Measurements from ENCODE around the gene TBC1D8.

TBC1D8 gene

GRCh38 chr2:101135412-101136296 lies 15.5 kb downstream of the TBC1D8 start:
- DNase-seq (ENCODE audit: low read depth) = no peak

GRCh38 chr2:101133492-101134100 lies 17.6 kb downstream of the TBC1D8 start:
- DNase-seq (ENCODE audit: low read depth) = no peak

- DNase-seq (ENCODE audit: low read depth) = no peak
Measured at GRCh38 chr2:101132202-101132601, 19.0 kb downstream of the TBC1D8 start.

- no peak for DNase-seq (ENCODE audit: low read depth)
Measured at GRCh38 chr2:101130081-101130480, 21.1 kb downstream of the TBC1D8 start.

GRCh38 chr2:101127319-101128056 lies 23.7 kb downstream of the TBC1D8 start:
- DNase-seq (ENCODE audit: low read depth) = no peak

GRCh38 chr2:101125808-101126207 lies 25.4 kb downstream of the TBC1D8 start:
- DNase-seq (ENCODE audit: low read depth) = no peak

- no peak for DNase-seq (ENCODE audit: low read depth)
Measured at GRCh38 chr2:101125374-101125773, 25.8 kb downstream of the TBC1D8 start.

GRCh38 chr2:101124643-101125366 lies 26.4 kb downstream of the TBC1D8 start:
- DNase-seq (ENCODE audit: low read depth) = peak; percentile 83

- DNase-seq (ENCODE audit: low read depth) = no peak
Measured at GRCh38 chr2:101123795-101124471, 27.2 kb downstream of the TBC1D8 start.

- no peak for DNase-seq (ENCODE audit: low read depth)
Measured at GRCh38 chr2:101121174-101121573, 30.0 kb downstream of the TBC1D8 start.

GRCh38 chr2:101120124-101120996 lies 30.8 kb downstream of the TBC1D8 start:
- peak; percentile 70 for DNase-seq (ENCODE audit: low read depth)

GRCh38 chr2:101119431-101119830 lies 31.8 kb downstream of the TBC1D8 start:
- no peak for DNase-seq (ENCODE audit: low read depth)

- DNase-seq (ENCODE audit: low read depth) = no peak
Measured at GRCh38 chr2:101116841-101117552, 34.2 kb downstream of the TBC1D8 start.

- no peak for DNase-seq (ENCODE audit: low read depth)
Measured at GRCh38 chr2:101116348-101116747, 34.8 kb downstream of the TBC1D8 start.

- DNase-seq (ENCODE audit: low read depth) = no peak
Measured at GRCh38 chr2:101115664-101116063, 35.5 kb downstream of the TBC1D8 start.

GRCh38 chr2:101114815-101115214 lies 36.4 kb downstream of the TBC1D8 start:
- no peak for DNase-seq (ENCODE audit: low read depth)

- no peak for DNase-seq (ENCODE audit: low read depth)
Measured at GRCh38 chr2:101114268-101114783, 36.9 kb downstream of the TBC1D8 start.

- DNase-seq (ENCODE audit: low read depth) = peak; percentile 92
Measured at GRCh38 chr2:101113441-101114267, 37.5 kb downstream of the TBC1D8 start.

GRCh38 chr2:101112772-101113157 lies 38.4 kb downstream of the TBC1D8 start:
- no peak for DNase-seq (ENCODE audit: low read depth)
